Sciatic nerve (tissue), 2 donors: Measurements from ENCODE around the gene TMEM191C. TPM values are rescaled to one million over a fixed set of nuclear protein-coding genes. Genes with fewer than 3 reads are reported as not detected.
"Not testable (repeated sequence)": the region's sequence is repeated elsewhere in the genome, so short reads cannot be mapped to it uniquely, and the experiment has no call there.

Experiments
- ATAC-seq: fragments of 200-7000 bp; cut with Tn5 transposase; one replicate; pipeline ENCODE4 v1.9.1; 2020; ENCODE audit warnings: mild to moderate bottlenecking, moderate library complexity
- DNase-seq: peaks from one replicate; pipeline ENCODE4 v3.0.0-alpha.2; 2020; ENCODE audit warnings: low spot score
- intact Hi-C: fragments of 100-400 bp; cut with DNase I; formaldehyde crosslinking; loops from one replicate; pipeline ENCODE4 v1.14.2; 2022
- total RNA-seq: library from RNA; stranded (reverse); fragmentation: NEBNext Ultra II Directional; extraction: Animal tissue kit (Norgen Biotek cat#: 25700); gene quantifications from one replicate; pipeline ENCODE4 v1.2.1, GENCODE V29; 2021
- donor health status: DM: no; HTN: no; CAD: no.
- donor health status: DM: no; HTN: no; CAD: no.

The TMEM191C gene
- total RNA-seq, 1 donor from 2014 or later, result 1.4 TPM

- DNase-seq, result peak; percentile 47
These were observed 22.3 kb upstream of the TMEM191C start for GRCh38 chr22:21444701-21445436.

GRCh38 chr22:21445437-21446127 is 21.6 kb upstream of the TMEM191C start:
- intact Hi-C loops, result no loop called here
- ATAC-seq (no peak), DNase-seq (peak; percentile 51)

More at GRCh38 chr22:21444701-21445436, 22.3 kb upstream of the TMEM191C start:
- intact Hi-C loops, result no loop called here
- ATAC-seq, result no peak

- ATAC-seq, result no peak
- peak; percentile 57 for DNase-seq
- intact Hi-C loops, result no loop called here
These were observed 20.9 kb upstream of the TMEM191C start for GRCh38 chr22:21446128-21446826.

GRCh38 chr22:21446827-21447690 is 20.1 kb upstream of the TMEM191C start:
- no peak for ATAC-seq
- peak; percentile 51 for DNase-seq
- intact Hi-C loops, result no loop called here

GRCh38 chr22:21447694-21448402 is 19.3 kb upstream of the TMEM191C start:
- DNase-seq (peak; percentile 45), ATAC-seq (no peak)
- intact Hi-C loops, result no loop called here

- no peak for ATAC-seq
- intact Hi-C loops, result no loop called here
- peak; percentile 46 for DNase-seq
These were observed 18.4 kb upstream of the TMEM191C start for GRCh38 chr22:21448627-21449416.

- no peak for ATAC-seq
- peak; percentile 50 for DNase-seq
- intact Hi-C loops, result no loop called here
These were observed 17.5 kb upstream of the TMEM191C start for GRCh38 chr22:21449531-21450319.

GRCh38 chr22:21450320-21450831 is 16.8 kb upstream of the TMEM191C start:
- no peak for ATAC-seq
- peak; percentile 51 for DNase-seq
- intact Hi-C loops, result no loop called here

- DNase-seq (peak; percentile 15), ATAC-seq (no peak)
- intact Hi-C loops, result no loop called here
These were observed 16.3 kb upstream of the TMEM191C start for GRCh38 chr22:21450858-21451353.

- intact Hi-C loops, result no loop called here
- DNase-seq (peak; percentile 35), ATAC-seq (no peak)
These were observed 15.4 kb upstream of the TMEM191C start for GRCh38 chr22:21451545-21452520.

- ATAC-seq, intact Hi-C loops, DNase-seq: not testable (repeated sequence)
These were observed 14.5 kb upstream of the TMEM191C start for GRCh38 chr22:21452666-21453065.

- DNase-seq, intact Hi-C loops: not testable (repeated sequence)
These were observed 12.2 kb upstream of the TMEM191C start for GRCh38 chr22:21454998-21455333.

GRCh38 chr22:21455334-21456089 is 11.7 kb upstream of the TMEM191C start:
- ATAC-seq, result no peak
- intact Hi-C loops, result no loop called here
- DNase-seq, result peak; percentile 33

More at GRCh38 chr22:21454998-21455333, 12.2 kb upstream of the TMEM191C start:
- not testable (repeated sequence) for ATAC-seq

GRCh38 chr22:21457023-21457787 is 10.0 kb upstream of the TMEM191C start:
- no peak for ATAC-seq
- intact Hi-C loops, result no loop called here
- DNase-seq, result peak; percentile 30
